Mesenchymal stem cell (in vitro differentiated cells and primary cell): ENCODE measurements around the gene SIPA1L3.

Experiments
- DNase-seq: peaks from one replicate; pipeline ENCODE4 v3.0.0-alpha.2; 2013
- H2AFZ ChIP-seq: one replicate; pipeline ENCODE4 v1.6.1; 2013; ENCODE audit warnings: low read depth, mild to moderate bottlenecking, control low read depth, inconsistent platforms, low read length, moderate library complexity
- H2AK5ac ChIP-seq: 2 replicates; pipeline ENCODE4 v1.6.1; 2013; ENCODE audit warnings: low read length, moderate library complexity, mild to moderate bottlenecking, inconsistent platforms; ENCODE audit not compliant: severe bottlenecking
- H2BK120ac ChIP-seq: one replicate; pipeline ENCODE4 v1.6.1; 2013; ENCODE audit warnings: low read depth, mild to moderate bottlenecking, inconsistent platforms, low read length, moderate library complexity
- H2BK12ac ChIP-seq, 2 experiments: one replicate each; pipeline ENCODE4 v1.6.1; 2013; ENCODE audit warnings: inconsistent platforms in 2 of 2, low read length in 2 of 2, mild to moderate bottlenecking in 2 of 2, moderate library complexity in 2 of 2, control low read depth in 1 of 2
- H2BK15ac ChIP-seq: one replicate; pipeline ENCODE4 v1.6.1; 2013; ENCODE audit warnings: mild to moderate bottlenecking, low read depth, inconsistent platforms; ENCODE audit not compliant: poor library complexity, severe bottlenecking
- H2BK5ac ChIP-seq: 2 replicates; pipeline ENCODE4 v1.6.1; 2013; ENCODE audit warnings: low read depth, mild to moderate bottlenecking, low read length, control low read depth, inconsistent platforms; ENCODE audit not compliant: poor library complexity, severe bottlenecking
- H3K14ac ChIP-seq, 2 experiments: one replicate each; pipeline ENCODE4 v1.6.1; 2013; ENCODE audit warnings: inconsistent platforms in 2 of 2, low read length in 2 of 2, control low read depth in 1 of 2, mild to moderate bottlenecking in 1 of 2, moderate library complexity in 1 of 2
- H3K18ac ChIP-seq, 2 experiments: one replicate each; pipeline ENCODE4 v1.6.1; 2013; ENCODE audit warnings: inconsistent platforms in 2 of 2, low read length in 2 of 2, control low read depth in 1 of 2, low read depth in 1 of 2, mild to moderate bottlenecking in 1 of 2
- H3K23ac ChIP-seq, 2 experiments: one replicate each; pipeline ENCODE4 v1.6.1; 2013; ENCODE audit warnings: inconsistent platforms in 2 of 2, low read length in 2 of 2, mild to moderate bottlenecking in 2 of 2, moderate library complexity in 2 of 2, control low read depth in 1 of 2
- H3K27ac ChIP-seq: 2 replicates; pipeline ENCODE4 v1.5.1; 2013; ENCODE audit warnings: mild to moderate bottlenecking, moderate library complexity, low read length, control low read depth, inconsistent platforms; ENCODE audit not compliant: poor library complexity, severe bottlenecking
- H3K27me3 ChIP-seq, 2 experiments: 2 replicates each; pipeline versions ENCODE4 v1.6.1 to v1.7.0; 2013; ENCODE audit warnings: low read length in 2 of 2, mild to moderate bottlenecking in 2 of 2, moderate library complexity in 2 of 2, control low read depth in 1 of 2, inconsistent platforms in 1 of 2; ENCODE audit not compliant: control insufficient read depth in 1 of 2, insufficient read depth in 1 of 2
- H3K36me3 ChIP-seq, 2 experiments: 2 replicates each; pipeline versions ENCODE4 v1.6.1 to v1.7.0; 2013; ENCODE audit warnings: low read length in 2 of 2, control low read depth in 1 of 2, inconsistent platforms in 1 of 2, low read depth in 1 of 2, mild to moderate bottlenecking in 1 of 2; ENCODE audit not compliant: insufficient read depth in 2 of 2, control insufficient read depth in 1 of 2
- H3K4ac ChIP-seq, 2 experiments: one replicate each; pipeline ENCODE4 v1.6.1; 2013; ENCODE audit warnings: inconsistent platforms in 2 of 2, low read length in 2 of 2, mild to moderate bottlenecking in 2 of 2, moderate library complexity in 2 of 2, control low read depth in 1 of 2, low read depth in 1 of 2
- H3K4me1 ChIP-seq: 2 replicates; pipeline ENCODE4 v1.6.1; 2013; ENCODE audit warnings: low read depth, low read length, control low read depth; ENCODE audit not compliant: control insufficient read depth, insufficient read depth
- H3K4me2 ChIP-seq: 2 replicates; pipeline ENCODE4 v1.6.1; 2013; ENCODE audit warnings: low read length, mild to moderate bottlenecking, inconsistent platforms; ENCODE audit not compliant: poor library complexity, severe bottlenecking
- H3K4me3 ChIP-seq, 2 experiments: 2 replicates each; pipeline versions ENCODE4 v1.5.1 to v1.7.0; 2013; ENCODE audit warnings: low read length in 2 of 2, mild to moderate bottlenecking in 2 of 2, control low read depth in 1 of 2, low read depth in 1 of 2; ENCODE audit not compliant: insufficient read depth in 1 of 2
- H3K79me1 ChIP-seq: replicated peaks from 2 replicates; pipeline ENCODE4 v1.6.1; 2013; ENCODE audit warnings: mild to moderate bottlenecking, control low read depth, low read length, inconsistent platforms; ENCODE audit not compliant: poor library complexity, severe bottlenecking
- H3K9ac ChIP-seq: 2 replicates; pipeline ENCODE4 v1.7.0; 2013; ENCODE audit warnings: mild to moderate bottlenecking, low read length, moderate library complexity
- H3K9me3 ChIP-seq: 2 replicates; pipeline ENCODE4 v1.7.0; 2013; ENCODE audit warnings: mild to moderate bottlenecking, low read length; ENCODE audit not compliant: control insufficient read depth
- H4K8ac ChIP-seq: one replicate; pipeline ENCODE4 v1.6.1; 2013; ENCODE audit warnings: inconsistent platforms, mild to moderate bottlenecking, low read length, moderate library complexity
- H4K91ac ChIP-seq: one replicate; pipeline ENCODE4 v1.6.1; 2013; ENCODE audit warnings: mild to moderate bottlenecking, low read length, inconsistent platforms
- WGBS: methylation state at CpG from one replicate; pipeline ENCODE4 v1.1.7; 2013; ENCODE audit warnings: mixed read lengths; 5-methylcytosine and 5-hydroxymethylcytosine counted together

The SIPA1L3 gene

GRCh38 chr19:37995346-37995745, 88.3 kb downstream of the SIPA1L3 start:
- Histone ChIP-seq H3K23ac (no peak overlapping the region), H2BK120ac (no peak overlapping the region), H3K9me3 (no peaks in the 10 kb centered on the region), H3K4me2 (no peak overlapping the region), H2BK5ac (no peak overlapping the region), H2AK5ac (peak overlapping the region; percentile 72), H2BK12ac (peak overlapping the region in 1 of 2 experiments; percentile 18), H3K18ac (no peak overlapping the region), H4K91ac (peak overlapping the region; percentile 56), H3K4me1 (peaks cover 36% of the 10 kb centered on the region), H2AFZ (no peak overlapping the region), H3K4ac (no peak overlapping the region), H3K14ac (no peak overlapping the region), H3K9ac (no peak overlapping the region), H3K36me3 (peaks cover 13 to 24% of the 10 kb centered on the region in 2 experiments), H3K27ac (no peak overlapping the region), H4K8ac (no peak overlapping the region), H3K27me3 (no peaks in the 10 kb centered on the region), H3K79me1 (peaks cover 20% of the 10 kb centered on the region), H3K4me3 (no peak overlapping the region), H2BK15ac (no peak overlapping the region)
- DNase-seq = no peak
- 89% methylated on average over 7 of the region's 7 CpGs for WGBS

- H3K9ac ChIP-seq = peak overlapping the region; percentile 87
- H2AFZ ChIP-seq = no peak overlapping the region
- H3K27me3 ChIP-seq = no peaks in the 10 kb centered on the region
- peaks cover 13 to 20% of the 10 kb centered on the region in 2 experiments for H3K36me3 ChIP-seq
- peak overlapping the region; percentile 98 for H3K27ac ChIP-seq
- H3K4me1 ChIP-seq = peaks cover 19% of the 10 kb centered on the region
- H2AK5ac ChIP-seq = peak overlapping the region; percentile 96
- H3K23ac ChIP-seq = no peak overlapping the region
- no peak overlapping the region for H4K8ac ChIP-seq
- H3K9me3 ChIP-seq = no peaks in the 10 kb centered on the region
- no peak overlapping the region for H3K4me3 ChIP-seq
- H2BK5ac ChIP-seq = peak overlapping the region; percentile 53
- H2BK15ac ChIP-seq = no peak overlapping the region
- no peak overlapping the region for H2BK120ac ChIP-seq
- H3K79me1 ChIP-seq = peaks cover 10% of the 10 kb centered on the region
- H3K4ac ChIP-seq = peak overlapping the region in 1 of 2 experiments; percentile 69
- no peak overlapping the region for H3K14ac ChIP-seq
- 17% methylated on average over 3 of the region's 3 CpGs for WGBS
- DNase-seq = peak; percentile 91
- H3K4me2 ChIP-seq = no peak overlapping the region
- H2BK12ac ChIP-seq = peak overlapping the region in 1 of 2 experiments; percentile 66
- H4K91ac ChIP-seq = no peak overlapping the region
- H3K18ac ChIP-seq = peak overlapping the region; percentile 9 to 43
Observed at GRCh38 chr19:37997911-37998344, 90.9 kb downstream of the SIPA1L3 start.

- Histone ChIP-seq H3K36me3 (peaks cover 13 to 20% of the 10 kb centered on the region in 2 experiments), H3K4ac (peak overlapping the region; percentile 84 to 89), H3K14ac (peak overlapping the region in 1 of 2 experiments; percentile 86), H3K9ac (peak overlapping the region; percentile 87), H3K4me1 (peaks cover 25% of the 10 kb centered on the region), H3K79me1 (peaks cover 8% of the 10 kb centered on the region), H3K18ac (peak overlapping the region; percentile 94 to 99), H3K27ac (peak overlapping the region; percentile 98), H2BK5ac (peak overlapping the region; percentile 90), H3K23ac (no peak overlapping the region), H2BK12ac (peak overlapping the region; percentile 65 to 97), H2BK15ac (peak overlapping the region; percentile 87), H4K8ac (peak overlapping the region; percentile 89), H3K9me3 (no peaks in the 10 kb centered on the region), H3K4me3 (peak overlapping the region in 1 of 2 experiments; percentile 9), H3K27me3 (no peaks in the 10 kb centered on the region), H2AFZ (peak overlapping the region; percentile 43), H3K4me2 (peak overlapping the region; percentile 26), H4K91ac (peak overlapping the region; percentile 94), H2BK120ac (peak overlapping the region; percentile 86), H2AK5ac (peak overlapping the region; percentile 85)
- no peak for DNase-seq
- 86% methylated on average over 3 of the region's 3 CpGs for WGBS
Observed at GRCh38 chr19:37998801-37999308, 91.8 kb downstream of the SIPA1L3 start.

- Histone ChIP-seq H4K8ac (peak overlapping the region; percentile 89), H3K27ac (peak overlapping the region; percentile 98), H3K9ac (peak overlapping the region; percentile 87), H4K91ac (peak overlapping the region; percentile 94), H3K9me3 (no peaks in the 10 kb centered on the region), H3K36me3 (peaks cover 7 to 15% of the 10 kb centered on the region in 2 experiments), H3K4me3 (peak overlapping the region in 1 of 2 experiments; percentile 9), H3K4me1 (peaks cover 27% of the 10 kb centered on the region), H3K14ac (peak overlapping the region in 1 of 2 experiments; percentile 44), H3K79me1 (peaks cover 3% of the 10 kb centered on the region), H2BK120ac (peak overlapping the region; percentile 88), H2AK5ac (peak overlapping the region; percentile 95), H2BK15ac (peak overlapping the region; percentile 87), H3K18ac (peak overlapping the region; percentile 94 to 99), H3K27me3 (no peaks in the 10 kb centered on the region), H3K4me2 (no peak overlapping the region), H2AFZ (peak overlapping the region; percentile 43), H3K23ac (no peak overlapping the region), H2BK5ac (peak overlapping the region; percentile 49), H2BK12ac (peak overlapping the region; percentile 65 to 97), H3K4ac (peak overlapping the region; percentile 84 to 89)
- 21% methylated on average over 20 of the region's 20 CpGs for WGBS
- DNase-seq = peak; percentile 98
Observed at GRCh38 chr19:37999309-38000213, 92.6 kb downstream of the SIPA1L3 start.
